ENCODE data around the gene ANKRD13A. TPM values are rescaled to one million over a fixed set of nuclear protein-coding genes. Genes with fewer than 3 reads are reported as not detected.

The ANKRD13A gene
- total RNA-seq, 1 experiment from 2014 or later: 19.9 TPM

DNA sequence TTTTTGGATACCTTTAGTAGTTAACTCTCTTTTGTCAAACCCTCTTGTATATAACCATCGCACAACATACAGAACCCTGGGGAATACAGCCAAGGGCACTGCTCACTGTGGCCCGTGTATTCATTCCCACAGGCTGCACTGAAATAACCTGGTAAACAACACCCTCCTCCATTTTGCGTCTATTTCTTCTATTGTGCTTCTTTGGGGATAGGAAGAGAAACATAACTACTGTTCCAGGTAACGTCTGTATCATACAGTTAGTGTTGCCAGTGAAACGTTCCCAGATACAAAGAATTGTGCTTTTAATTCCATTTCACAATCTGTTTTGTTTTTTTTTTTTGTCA is 39.5 kb downstream of the ANKRD13A start:
- CTCF ChIA-PET: interaction anchor here (1.1 kb wide), 1 partner anchor 194 kb away, joined by 3 read pairs; no protein-coding TSS in a partner anchor
- POLR2A ChIA-PET: no interaction called here
- H3K27ac ChIP-seq (ENCODE audit: low read depth, low read length): peak overlapping the region; percentile 35; the same call in 1 of the 2 replicates
- no peak overlapping the region for H3K4me3 ChIP-seq (replicated peaks in 1 of 2; ENCODE audit: low read depth in 1 of 2, low read length in 2 of 2)
- H3K9ac ChIP-seq (ENCODE audit: low read length): no peak overlapping the region
- DNase-seq (ENCODE audit: low read depth, low spot score): no peak
- peaks cover 12 to 19% of the 10 kb centered on the region in 2 experiments for H3K4me1 ChIP-seq (ENCODE audit: control insufficient read depth in 1 of 2, insufficient read depth in 2 of 2, low read length in 2 of 2)
- RAD21 ChIA-PET (ENCODE audit: low non-redundant PET in 1 of 2, low total read pairs in 2 of 2, uncharacterized antibody in 2 of 2, unreplicated experiment in 2 of 2): no interaction called here
- TF ChIP-seq, protein P1, sequence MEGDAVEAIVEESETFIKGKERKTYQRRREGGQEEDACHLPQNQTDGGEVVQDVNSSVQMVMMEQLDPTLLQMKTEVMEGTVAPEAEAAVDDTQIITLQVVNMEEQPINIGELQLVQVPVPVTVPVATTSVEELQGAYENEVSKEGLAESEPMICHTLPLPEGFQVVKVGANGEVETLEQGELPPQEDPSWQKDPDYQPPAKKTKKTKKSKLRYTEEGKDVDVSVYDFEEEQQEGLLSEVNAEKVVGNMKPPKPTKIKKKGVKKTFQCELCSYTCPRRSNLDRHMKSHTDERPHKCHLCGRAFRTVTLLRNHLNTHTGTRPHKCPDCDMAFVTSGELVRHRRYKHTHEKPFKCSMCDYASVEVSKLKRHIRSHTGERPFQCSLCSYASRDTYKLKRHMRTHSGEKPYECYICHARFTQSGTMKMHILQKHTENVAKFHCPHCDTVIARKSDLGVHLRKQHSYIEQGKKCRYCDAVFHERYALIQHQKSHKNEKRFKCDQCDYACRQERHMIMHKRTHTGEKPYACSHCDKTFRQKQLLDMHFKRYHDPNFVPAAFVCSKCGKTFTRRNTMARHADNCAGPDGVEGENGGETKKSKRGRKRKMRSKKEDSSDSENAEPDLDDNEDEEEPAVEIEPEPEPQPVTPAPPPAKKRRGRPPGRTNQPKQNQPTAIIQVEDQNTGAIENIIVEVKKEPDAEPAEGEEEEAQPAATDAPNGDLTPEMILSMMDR (IDR thresholded peaks at IDR 0.05 in 2 of 3, conservative IDR thresholded peaks at IDR 0.05 in 1 of 3; ENCODE audit: borderline replicate concordance in 1 of 3, insufficient read depth in 1 of 3, low read depth in 2 of 3, low read length in 2 of 3): no peak
- TF ChIP-seq, protein P2, sequence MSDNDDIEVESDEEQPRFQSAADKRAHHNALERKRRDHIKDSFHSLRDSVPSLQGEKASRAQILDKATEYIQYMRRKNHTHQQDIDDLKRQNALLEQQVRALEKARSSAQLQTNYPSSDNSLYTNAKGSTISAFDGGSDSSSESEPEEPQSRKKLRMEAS (IDR thresholded peaks at IDR 0.05): no peak
- no peak for TF ChIP-seq JUND (IDR thresholded peaks at IDR 0.05)
- TF ChIP-seq EGR1 (IDR thresholded peaks at IDR 0.05; ENCODE audit: low read depth): no peak
- TF ChIP-seq, protein P3, sequence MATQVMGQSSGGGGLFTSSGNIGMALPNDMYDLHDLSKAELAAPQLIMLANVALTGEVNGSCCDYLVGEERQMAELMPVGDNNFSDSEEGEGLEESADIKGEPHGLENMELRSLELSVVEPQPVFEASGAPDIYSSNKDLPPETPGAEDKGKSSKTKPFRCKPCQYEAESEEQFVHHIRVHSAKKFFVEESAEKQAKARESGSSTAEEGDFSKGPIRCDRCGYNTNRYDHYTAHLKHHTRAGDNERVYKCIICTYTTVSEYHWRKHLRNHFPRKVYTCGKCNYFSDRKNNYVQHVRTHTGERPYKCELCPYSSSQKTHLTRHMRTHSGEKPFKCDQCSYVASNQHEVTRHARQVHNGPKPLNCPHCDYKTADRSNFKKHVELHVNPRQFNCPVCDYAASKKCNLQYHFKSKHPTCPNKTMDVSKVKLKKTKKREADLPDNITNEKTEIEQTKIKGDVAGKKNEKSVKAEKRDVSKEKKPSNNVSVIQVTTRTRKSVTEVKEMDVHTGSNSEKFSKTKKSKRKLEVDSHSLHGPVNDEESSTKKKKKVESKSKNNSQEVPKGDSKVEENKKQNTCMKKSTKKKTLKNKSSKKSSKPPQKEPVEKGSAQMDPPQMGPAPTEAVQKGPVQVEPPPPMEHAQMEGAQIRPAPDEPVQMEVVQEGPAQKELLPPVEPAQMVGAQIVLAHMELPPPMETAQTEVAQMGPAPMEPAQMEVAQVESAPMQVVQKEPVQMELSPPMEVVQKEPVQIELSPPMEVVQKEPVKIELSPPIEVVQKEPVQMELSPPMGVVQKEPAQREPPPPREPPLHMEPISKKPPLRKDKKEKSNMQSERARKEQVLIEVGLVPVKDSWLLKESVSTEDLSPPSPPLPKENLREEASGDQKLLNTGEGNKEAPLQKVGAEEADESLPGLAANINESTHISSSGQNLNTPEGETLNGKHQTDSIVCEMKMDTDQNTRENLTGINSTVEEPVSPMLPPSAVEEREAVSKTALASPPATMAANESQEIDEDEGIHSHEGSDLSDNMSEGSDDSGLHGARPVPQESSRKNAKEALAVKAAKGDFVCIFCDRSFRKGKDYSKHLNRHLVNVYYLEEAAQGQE (IDR thresholded peaks at IDR 0.05; ENCODE audit: low read depth): no peak
- TF ChIP-seq SRF (IDR thresholded peaks at IDR 0.05; ENCODE audit: low read depth): no peak
- TF ChIP-seq POLR2A (IDR thresholded peaks at IDR 0.05; ENCODE audit: borderline replicate concordance, extremely low read depth, insufficient read depth, insufficient read length): no peak
- no peak for TF ChIP-seq CBX3 (IDR thresholded peaks at IDR 0.05; ENCODE audit: low read depth)
- TF ChIP-seq ZFX (IDR thresholded peaks at IDR 0.05): no peak
- TF ChIP-seq CEBPB (IDR thresholded peaks at IDR 0.05; ENCODE audit: low read depth): no peak
- TF ChIP-seq SIN3A (IDR thresholded peaks at IDR 0.05; ENCODE audit: low read depth): no peak
- TF ChIP-seq SP1 (IDR thresholded peaks at IDR 0.05; ENCODE audit: low read depth): no peak
- no peak for TF ChIP-seq EZH2 (IDR thresholded peaks at IDR 0.05)
- TF ChIP-seq ELF1 (IDR thresholded peaks at IDR 0.05; ENCODE audit: borderline replicate concordance, low read depth): no peak
- no peak for TF ChIP-seq FOSL1 (IDR thresholded peaks at IDR 0.05; ENCODE audit: low read depth)
- TF ChIP-seq, protein P4, sequence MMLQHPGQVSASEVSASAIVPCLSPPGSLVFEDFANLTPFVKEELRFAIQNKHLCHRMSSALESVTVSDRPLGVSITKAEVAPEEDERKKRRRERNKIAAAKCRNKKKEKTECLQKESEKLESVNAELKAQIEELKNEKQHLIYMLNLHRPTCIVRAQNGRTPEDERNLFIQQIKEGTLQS (IDR thresholded peaks at IDR 0.05): no peak
- no peaks in the 10 kb centered on the region for H3K9me2 ChIP-seq (ENCODE audit: insufficient read depth)
- H3K4me2 ChIP-seq (ENCODE audit: low read length): peak overlapping the region; percentile 25
- peaks cover 7 to 14% of the 10 kb centered on the region in 2 experiments; a peak in 3 of 4 replicates for H3K36me3 ChIP-seq (ENCODE audit: control insufficient read depth in 1 of 2, insufficient read depth in 2 of 2, low read length in 2 of 2)
- intact Hi-C loops (cut with micrococcal nuclease): loop anchor here (5.0 kb wide), 1 partner anchor 186 kb away; no protein-coding TSS in a partner anchor
- H4K20me1 ChIP-seq (ENCODE audit: insufficient read depth): no peaks in the 10 kb centered on the region
- ATAC-seq: no peak
- H3K79me2 ChIP-seq (ENCODE audit: insufficient read depth, low read length): peaks cover 10% of the 10 kb centered on the region; the same call in 1 of the 2 replicates
- H3K27me3 ChIP-seq (ENCODE audit: insufficient read depth, low read length): no peaks in the 10 kb centered on the region
- BruUV-seq (replicated peaks): no TSS peak
- no peaks in the 10 kb centered on the region for H3K9me3 ChIP-seq (ENCODE audit: control insufficient read depth in 1 of 2, insufficient read depth in 1 of 2, low read depth in 1 of 2, low read length in 2 of 2)
- H2AFZ ChIP-seq (ENCODE audit: low read depth, low read length, poor library complexity, severe bottlenecking): no peak overlapping the region
